SU-DHL-6 (cell line): ENCODE data around the gene KLHL17.

ENCODE experiments used
- H2AFZ ChIP-seq: fragments of 200-600 bp; sonication (generic); 2 replicates; pipeline ENCODE4 v1.6.1; 2014; ENCODE audit warnings: low read depth, mild to moderate bottlenecking, moderate library complexity, mixed read lengths, antibody characterized with exemption, low read length; ENCODE audit not compliant: severe bottlenecking
- H3F3A ChIP-seq: fragments of 200-600 bp; shearing (Covaris generic); 2 replicates; pipeline ENCODE4 v1.6.0; 2016; ENCODE audit warnings: antibody characterized with exemption, mild to moderate bottlenecking; ENCODE audit not compliant: insufficient read depth
- H3K27ac ChIP-seq: fragments of 200-600 bp; sonication (generic); 2 replicates; pipeline ENCODE4 v1.5.1; 2016; ENCODE audit warnings: low read depth, mild to moderate bottlenecking, low read length, moderate library complexity, mixed read lengths
- H3K27me3 ChIP-seq: fragments of 200-600 bp; sonication (generic), shearing (Covaris generic); 2 replicates; pipeline ENCODE4 v1.6.0; 2014; ENCODE audit warnings: mild to moderate bottlenecking, low read length
- H3K36me3 ChIP-seq: fragments of 200-600 bp; sonication (generic); 2 replicates; pipeline ENCODE4 v1.6.1; 2014; ENCODE audit warnings: mild to moderate bottlenecking, low read length, mixed read lengths
- H3K4me2 ChIP-seq: fragments of 300-600, 200-600 bp; shearing (Covaris generic), sonication (generic); 2 replicates; pipeline ENCODE4 v1.6.0; 2014; ENCODE audit warnings: low read length, low read depth, mild to moderate bottlenecking; ENCODE audit not compliant: poor library complexity, severe bottlenecking
- H3K4me3 ChIP-seq: fragments of 200-600 bp; sonication (generic); 2 replicates; pipeline ENCODE4 v1.5.1; 2014; ENCODE audit warnings: antibody characterized with exemption, low read length, mild to moderate bottlenecking, mixed read lengths; ENCODE audit not compliant: insufficient read depth, poor library complexity, severe bottlenecking
- H3K79me2 ChIP-seq: fragments of 200-600 bp; sonication (generic); 2 replicates; pipeline ENCODE4 v1.6.1; 2014; ENCODE audit warnings: mild to moderate bottlenecking, low read length, moderate library complexity; ENCODE audit not compliant: insufficient read depth
- H3K9ac ChIP-seq: fragments of 200-600 bp; sonication (generic); 2 replicates; pipeline ENCODE4 v1.7.0; 2014; ENCODE audit warnings: mild to moderate bottlenecking, low read length
- H3K9me2 ChIP-seq: fragments of 200-600 bp; sonication (generic); replicated peaks from 2 replicates; pipeline ENCODE4 v1.6.1; 2014; ENCODE audit warnings: low read length; ENCODE audit not compliant: insufficient read depth
- H3K9me3 ChIP-seq: fragments of 200-600 bp; sonication (generic); 2 replicates; pipeline ENCODE4 v1.6.1; 2014; ENCODE audit warnings: low read length, mixed read lengths; ENCODE audit not compliant: insufficient read depth
- H4K20me1 ChIP-seq: fragments of 200-600 bp; sonication (generic); 2 replicates; pipeline ENCODE4 v1.6.1; 2014; ENCODE audit warnings: low read depth, mild to moderate bottlenecking, antibody characterized with exemption, low read length, moderate library complexity, mixed read lengths
- EZH2phosphoT487 ChIP-seq: fragments of 200-600 bp; sonication (generic), shearing (Covaris generic); conservative IDR thresholded peaks from 2 replicates; pipeline ENCODE4 v1.6.1; 2018; ENCODE audit warnings: mild to moderate bottlenecking, antibody characterized with exemption, low read length, moderate library complexity, mixed read lengths
- TF ChIP-seq, protein P1 (sequence below): fragments of 200-600 bp; sonication (generic); IDR thresholded peaks from one replicate; pipeline ENCODE4 v1.5.1; 2017; ENCODE audit warnings: antibody characterized with exemption, mild to moderate bottlenecking, low read length, moderate library complexity; ENCODE audit not compliant: insufficient read depth, poor library complexity, severe bottlenecking

Gene KLHL17

DNA sequence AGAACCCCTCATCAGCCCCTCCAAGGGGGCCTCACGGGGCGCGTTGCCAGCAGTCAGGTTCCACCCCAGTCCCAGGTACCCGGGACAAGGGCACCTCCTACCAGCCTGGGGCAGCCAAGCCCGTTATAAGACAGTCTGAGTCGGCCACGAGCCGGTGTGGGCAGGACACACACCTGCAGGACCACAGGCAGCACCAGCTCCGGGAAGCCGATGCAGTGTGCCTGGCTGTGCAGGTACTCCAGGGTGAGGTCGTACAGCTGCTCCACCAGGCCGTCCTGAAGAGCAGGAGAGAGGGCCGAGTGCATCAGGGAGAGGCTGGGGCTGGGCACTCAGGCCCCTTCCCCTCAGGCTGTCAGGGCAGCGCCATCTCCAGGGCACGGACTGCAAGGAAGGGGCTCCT, 12.4 kb upstream of the KLHL17 start:
- no peaks in the 10 kb centered on the region for H3K9me2 ChIP-seq
- H3K36me3 ChIP-seq, result no peaks in the 10 kb centered on the region
- H3K9me3 ChIP-seq, result no peaks in the 10 kb centered on the region
- TF ChIP-seq EZH2phosphoT487, result no peak
- TF ChIP-seq, protein P1, sequence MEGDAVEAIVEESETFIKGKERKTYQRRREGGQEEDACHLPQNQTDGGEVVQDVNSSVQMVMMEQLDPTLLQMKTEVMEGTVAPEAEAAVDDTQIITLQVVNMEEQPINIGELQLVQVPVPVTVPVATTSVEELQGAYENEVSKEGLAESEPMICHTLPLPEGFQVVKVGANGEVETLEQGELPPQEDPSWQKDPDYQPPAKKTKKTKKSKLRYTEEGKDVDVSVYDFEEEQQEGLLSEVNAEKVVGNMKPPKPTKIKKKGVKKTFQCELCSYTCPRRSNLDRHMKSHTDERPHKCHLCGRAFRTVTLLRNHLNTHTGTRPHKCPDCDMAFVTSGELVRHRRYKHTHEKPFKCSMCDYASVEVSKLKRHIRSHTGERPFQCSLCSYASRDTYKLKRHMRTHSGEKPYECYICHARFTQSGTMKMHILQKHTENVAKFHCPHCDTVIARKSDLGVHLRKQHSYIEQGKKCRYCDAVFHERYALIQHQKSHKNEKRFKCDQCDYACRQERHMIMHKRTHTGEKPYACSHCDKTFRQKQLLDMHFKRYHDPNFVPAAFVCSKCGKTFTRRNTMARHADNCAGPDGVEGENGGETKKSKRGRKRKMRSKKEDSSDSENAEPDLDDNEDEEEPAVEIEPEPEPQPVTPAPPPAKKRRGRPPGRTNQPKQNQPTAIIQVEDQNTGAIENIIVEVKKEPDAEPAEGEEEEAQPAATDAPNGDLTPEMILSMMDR, result no peak
- H3K79me2 ChIP-seq, result no peaks in the 10 kb centered on the region
- H3K27ac ChIP-seq, result no peak overlapping the region
- no peak overlapping the region for H3K4me2 ChIP-seq
- H3F3A ChIP-seq, result no peaks in the 10 kb centered on the region
- no peaks in the 10 kb centered on the region for H4K20me1 ChIP-seq
- H3K9ac ChIP-seq, result no peak overlapping the region
- no peaks in the 10 kb centered on the region for H3K27me3 ChIP-seq
- H2AFZ ChIP-seq, result no peak overlapping the region
- H3K4me3 ChIP-seq, result no peak overlapping the region

DNA sequence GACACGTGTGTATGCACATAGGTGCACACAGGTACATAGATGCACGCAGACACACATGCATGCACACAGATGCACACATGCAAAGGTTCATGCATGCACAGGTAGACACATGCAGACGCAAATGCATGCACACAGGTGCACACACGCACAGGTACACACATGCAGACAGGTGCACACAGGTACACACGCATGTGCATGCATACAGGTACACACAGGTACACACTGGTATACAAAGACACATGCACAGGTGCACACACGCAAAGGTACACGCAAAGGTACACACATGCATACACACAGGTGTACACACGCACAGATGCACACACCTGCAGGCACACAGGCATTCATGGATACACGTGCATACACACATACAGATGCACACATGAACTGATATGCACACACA, 10.1 kb upstream of the KLHL17 start:
- Histone ChIP-seq H4K20me1 (no peaks in the 10 kb centered on the region), H3K27ac (no peak overlapping the region), H3K9me2 (no peaks in the 10 kb centered on the region), H3K79me2 (no peaks in the 10 kb centered on the region), H3K4me2 (no peak overlapping the region), H3F3A (no peaks in the 10 kb centered on the region), H3K4me3 (no peak overlapping the region), H3K9me3 (no peaks in the 10 kb centered on the region), H3K36me3 (no peaks in the 10 kb centered on the region; the same call in 1 of the 2 replicates), H2AFZ (no peak overlapping the region), H3K27me3 (no peaks in the 10 kb centered on the region), H3K9ac (no peak overlapping the region)
- no peak for TF ChIP-seq EZH2phosphoT487
- TF ChIP-seq, protein P1, result no peak

DNA sequence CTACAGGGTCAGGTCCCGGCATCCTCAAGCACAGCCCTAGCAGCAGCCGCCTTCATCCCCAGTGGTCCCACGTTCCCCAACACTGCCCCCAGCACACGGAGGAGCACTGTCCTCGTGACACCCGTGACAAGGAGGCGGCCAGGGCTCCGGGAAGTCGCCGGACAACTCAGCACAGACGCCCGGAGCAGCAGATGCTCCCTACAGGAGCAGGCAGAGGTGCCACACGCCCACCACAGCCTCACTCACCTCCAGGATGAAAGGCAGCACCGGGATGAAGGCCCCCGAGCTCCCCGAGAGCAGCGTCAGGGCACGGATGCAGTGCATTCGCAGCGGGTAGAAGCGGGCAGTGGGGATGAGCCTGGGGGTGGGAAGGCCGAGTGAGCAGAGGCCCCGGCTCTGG, 9.5 kb upstream of the KLHL17 start:
- Histone ChIP-seq H3K27ac (no peak overlapping the region), H3K9ac (no peak overlapping the region), H3K79me2 (no peaks in the 10 kb centered on the region), H3F3A (no peaks in the 10 kb centered on the region), H3K9me3 (no peaks in the 10 kb centered on the region), H2AFZ (no peak overlapping the region), H4K20me1 (no peaks in the 10 kb centered on the region), H3K27me3 (no peaks in the 10 kb centered on the region), H3K4me2 (no peak overlapping the region), H3K9me2 (no peaks in the 10 kb centered on the region), H3K4me3 (no peak overlapping the region), H3K36me3 (no peaks in the 10 kb centered on the region; the same call in 1 of the 2 replicates)
- no peak for TF ChIP-seq EZH2phosphoT487
- TF ChIP-seq, protein P1, result no peak
